Measurements from ENCODE around the gene YAP1. TPM values are rescaled to one million over a fixed set of nuclear protein-coding genes. Genes with fewer than 3 reads are reported as not detected.

YAP1 gene
- total and polyA plus RNA-seq, 2 of the 4 experiments (the other 2 are of a cell fraction), result 121 to 251 TPM

- no peak for TF ChIP-seq RFX5 (IDR thresholded peaks at IDR 0.05; ENCODE audit: low read depth, low read length)
Measured at GRCh38 chr11:102166175-102167064, 56.2 kb downstream of the YAP1 start (continued).

- Histone ChIP-seq H4K20me1 (ENCODE audit: insufficient read depth, low read length) (peaks cover 9% of the 10 kb centered on the region; the same call in 1 of the 2 replicates), H3K9ac (ENCODE audit: low read depth, low read length) (peak overlapping the region; percentile 46; the same call in 1 of the 2 replicates), H3K36me3 (ENCODE audit: control insufficient read depth, insufficient read depth, low read length) (peaks cover 10% of the 10 kb centered on the region), H2AK5ac (ENCODE audit: low read depth, low read length) (0 out of 2 replicates have a peak overlapping the region, but pooled peaks have one; percentile 25), H3K4me2 (ENCODE audit: low read depth, low read length) (peak overlapping the region; percentile 19; the same call in 1 of the 2 replicates), H3K27ac (ENCODE audit: insufficient read depth, low read length) (no peak overlapping the region), H3K4ac (ENCODE audit: low read depth, low read length) (peak overlapping the region; percentile 3; the same call in 1 of the 2 replicates), H2BK120ac (ENCODE audit: low read depth, low read length) (no peak overlapping the region), H3K4me3 (ENCODE audit: insufficient read depth, low read depth, low read length) (no peak overlapping the region), H4K91ac (ENCODE audit: insufficient read depth, low read depth, low read length) (no peak overlapping the region), H3K4me1 (ENCODE audit: control insufficient read depth, insufficient read depth, low read length) (peaks cover 18% of the 10 kb centered on the region), H2AK9ac (replicated peaks; ENCODE audit: low read depth, low read length, poor library complexity) (no peak overlapping the region), H3K9me3 (ENCODE audit: control insufficient read depth, insufficient read depth, low read length) (no peaks in the 10 kb centered on the region), H2AFZ (replicated peaks; ENCODE audit: low read length, poor library complexity) (no peak overlapping the region), H3K18ac (ENCODE audit: low read depth, low read length) (peak overlapping the region; percentile 62; the same call in 1 of the 2 replicates), H4K5ac (ENCODE audit: low read depth, low read length) (peak overlapping the region; percentile 86; the same call in 1 of the 2 replicates), H2BK15ac (ENCODE audit: low read depth, low read length) (0 out of 3 replicates have a peak overlapping the region, but pooled peaks have one; percentile 9), H3K14ac (replicated peaks; ENCODE audit: low read depth, low read length) (peak overlapping the region; percentile 67; the same call in 1 of the 2 replicates), H2BK5ac (ENCODE audit: low read depth, low read length, poor library complexity, severe bottlenecking) (peak overlapping the region; percentile 99), H3K9me1 (ENCODE audit: insufficient read depth, low read length) (peaks cover 17% of the 10 kb centered on the region), H3K27me3 (ENCODE audit: control insufficient read depth, insufficient read depth, low read length) (no peaks in the 10 kb centered on the region), H4K8ac (ENCODE audit: low read depth in 2 of 2, low read length in 2 of 2) (peak overlapping the region in 1 of 2 experiments; percentile 14; a peak in 1 of 4 replicates), H3K56ac (ENCODE audit: extremely low read depth, insufficient read depth, low read length) (0 out of 2 replicates have a peak overlapping the region, but pooled peaks have one; percentile 21), H2BK20ac (ENCODE audit: low read depth, low read length) (peak overlapping the region; percentile 7; the same call in 1 of the 2 replicates), H3K23ac (ENCODE audit: low read depth, low read length) (peak overlapping the region; percentile 47; the same call in 1 of the 2 replicates), H3K79me1 (ENCODE audit: low read depth in 1 of 2, low read length in 2 of 2) (peaks cover 23 to 57% of the 10 kb centered on the region in 2 experiments)
- BruUV-seq (replicated peaks), result no TSS peak
- POLR2A ChIA-PET (ENCODE audit: unreplicated experiment), result no interaction called here
- TF ChIP-seq CHD1 (IDR thresholded peaks at IDR 0.05; ENCODE audit: low read depth, low read length) (no peak), FOS (IDR thresholded peaks at IDR 0.05; ENCODE audit: low read depth, low read length) (no peak)
- DNase-seq (no peak), ATAC-seq (ENCODE audit: low read depth) (no peak)
- 67% methylated on average over 1 of the region's 1 CpG; no CpG with 5 or more reads in 1 of the 2 experiments for WGBS, 2 experiments (ENCODE audit: extremely low coverage in 2 of 2, insufficient read length in 1 of 2)
- in situ Hi-C loops (cut with MboI; ENCODE audit: low sequenced_read_pairs) (no loop called here), intact Hi-C loops (cut with micrococcal nuclease) (no loop called here), dilution Hi-C loops (cut with HindIII; ENCODE audit: low sequenced_read_pairs, unreplicated experiment) (no loop called here)
- CTCF ChIA-PET, result no interaction called here
Measured at GRCh38 chr11:102168481-102168880, 58.2 kb downstream of the YAP1 start.
